Activated gamma-delta T cell treated with Interleukin-2 at 50 U/mL for 16 hours (primary cell): ENCODE data around the gene GNMT.
"Not testable (repeated sequence)": the region's sequence is repeated elsewhere in the genome, so short reads cannot be mapped to it uniquely, and the experiment has no call there.

Experiments
- DNase-seq: peaks from one replicate; pipeline ENCODE4 v3.0.0-alpha.2; 2020

Gene GNMT

GRCh38 chr6:42978839-42979522 lies 18.4 kb downstream of the GNMT start, which contains the start of gene PEX6:
PEX6 (minus strand) TSS chr6:42979181; CDS start chr6:42979150, 31 bp downstream.
- DNase-seq, result peak; percentile 95

- DNase-seq, result peak; percentile 12
Measured at GRCh38 chr6:42979523-42980177, 19.1 kb downstream of the GNMT start.

- DNase-seq, result no peak
Measured at GRCh38 chr6:42981836-42982235, 21.3 kb downstream of the GNMT start.

DNA sequence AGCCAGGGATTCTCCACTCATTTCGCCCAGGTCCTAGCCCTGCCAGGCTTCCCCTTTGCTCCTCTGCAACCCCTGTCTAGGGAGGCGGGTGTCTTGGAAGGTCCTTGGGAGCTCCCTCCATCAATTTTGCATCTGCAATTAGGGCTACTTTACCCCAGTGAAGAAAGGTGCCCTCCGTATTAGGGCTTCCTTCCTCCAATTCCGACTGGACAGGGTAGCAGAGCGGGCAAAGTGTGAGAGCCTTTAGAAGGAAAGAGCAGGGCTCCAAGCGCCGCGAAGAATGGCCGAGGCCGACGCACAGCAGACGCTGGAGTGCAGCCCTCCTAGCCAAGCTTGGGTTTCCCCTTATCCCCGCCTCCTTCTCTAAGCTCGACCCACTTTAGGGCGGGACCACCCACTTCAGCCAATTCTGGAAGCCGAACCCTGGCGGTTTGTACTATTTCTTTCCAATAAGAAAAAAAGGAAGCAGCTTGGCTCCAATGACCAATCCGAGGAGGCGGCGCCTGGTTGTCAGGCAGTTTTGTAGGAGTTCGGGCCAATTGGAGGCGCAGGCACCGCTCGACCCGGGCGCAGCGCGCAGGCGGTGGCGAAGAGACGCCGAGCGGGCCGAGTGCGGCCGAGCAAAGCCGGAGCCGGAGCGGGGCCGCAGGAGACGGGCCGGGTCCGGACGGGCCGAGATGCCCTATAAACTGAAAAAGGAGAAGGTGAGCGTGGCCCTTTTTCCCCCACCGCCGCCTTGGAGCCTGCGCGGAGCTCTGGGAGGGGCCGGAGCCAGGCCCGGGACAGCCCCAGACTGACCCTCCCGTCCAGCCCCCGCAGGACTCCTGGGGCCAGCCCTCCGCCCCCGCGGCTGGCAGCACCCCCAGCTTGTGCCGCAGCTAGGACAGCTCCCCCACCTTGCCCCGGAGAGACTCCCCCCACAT lies 23.7 kb downstream of the GNMT start, which contains the start of gene PPP2R5D:
TSS of gene PPP2R5D (plus strand) at position 570 of the 923 bp plus-strand sequence. CDS start at position 678, 108 bp downstream.
- peak; percentile 97 for DNase-seq

DNA sequence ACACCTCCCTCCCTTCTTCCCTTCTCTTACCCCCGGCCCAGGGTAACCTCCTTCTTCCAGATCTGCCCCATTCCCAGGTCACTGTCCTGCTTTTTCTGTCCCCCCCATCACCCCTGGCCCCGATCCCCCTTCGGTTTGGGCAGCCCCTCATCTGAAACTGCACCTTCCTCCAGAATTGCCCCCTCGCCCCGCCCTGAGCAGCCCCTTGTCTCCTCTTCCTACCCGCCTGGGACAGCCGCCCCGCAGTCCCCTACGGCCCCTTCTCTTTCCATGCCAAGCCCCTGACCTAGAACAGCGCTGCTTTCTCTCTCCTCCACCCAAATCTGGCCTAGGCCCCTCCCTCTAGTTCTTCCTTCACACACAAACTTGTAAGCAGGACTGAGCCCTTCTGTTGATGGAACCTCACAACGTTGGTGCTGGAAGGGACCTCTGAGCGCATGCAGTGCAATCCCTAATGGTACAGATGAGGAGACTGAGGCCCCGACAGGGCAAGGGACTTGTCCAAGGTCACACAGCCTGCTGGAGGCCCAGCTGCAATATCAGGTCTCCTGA lies 24.4 kb downstream of the GNMT start:
- DNase-seq, result no peak

GRCh38 chr6:42987533-42988451 lies 27.2 kb downstream of the GNMT start:
- no peak for DNase-seq

DNA sequence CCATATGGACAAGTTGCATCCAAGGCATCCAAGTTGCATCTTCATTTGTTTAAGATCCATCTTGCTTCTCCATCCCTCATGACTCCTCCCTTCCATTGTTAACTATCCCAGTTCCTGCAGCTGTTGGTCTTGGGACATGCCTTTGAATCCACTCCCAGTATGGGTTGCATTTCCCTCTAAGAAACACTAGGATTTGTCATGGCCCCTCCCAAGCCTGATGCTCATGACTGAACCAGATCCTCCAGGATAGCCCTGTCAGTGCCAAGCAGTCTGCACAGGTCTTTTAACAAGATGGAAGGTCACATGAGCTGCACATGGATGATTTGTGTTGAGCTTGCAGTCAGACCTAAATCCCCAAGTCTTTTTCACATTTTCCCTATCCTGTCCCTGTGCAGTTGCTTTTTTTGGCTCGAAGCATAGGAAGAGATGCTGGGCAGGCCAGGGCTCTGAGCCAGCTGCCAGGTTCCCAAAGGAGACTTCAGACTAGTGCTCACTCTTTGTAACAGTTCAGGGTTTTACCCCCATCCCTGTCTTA lies 28.0 kb downstream of the GNMT start:
- no peak for DNase-seq

DNA sequence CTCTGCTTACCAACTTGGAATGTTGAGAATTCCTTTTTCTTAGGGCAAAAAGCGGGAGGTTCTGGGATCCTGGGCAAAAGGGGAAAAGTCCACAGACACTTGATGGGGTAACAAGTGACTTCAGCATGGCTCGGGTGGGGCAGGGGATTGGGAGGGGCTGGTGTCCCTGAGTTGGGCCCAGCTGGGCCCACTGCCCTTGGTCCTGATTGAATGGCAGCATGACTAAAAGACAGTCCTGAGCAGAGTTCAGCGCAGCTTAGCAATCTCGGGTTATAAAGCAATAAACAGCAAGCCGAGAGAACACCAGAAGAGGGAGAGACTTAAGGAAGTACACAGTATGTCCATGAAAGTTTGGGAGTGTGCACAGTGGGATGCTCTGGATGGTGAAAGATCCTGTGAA lies 29.4 kb downstream of the GNMT start:
- DNase-seq, result no peak

DNA sequence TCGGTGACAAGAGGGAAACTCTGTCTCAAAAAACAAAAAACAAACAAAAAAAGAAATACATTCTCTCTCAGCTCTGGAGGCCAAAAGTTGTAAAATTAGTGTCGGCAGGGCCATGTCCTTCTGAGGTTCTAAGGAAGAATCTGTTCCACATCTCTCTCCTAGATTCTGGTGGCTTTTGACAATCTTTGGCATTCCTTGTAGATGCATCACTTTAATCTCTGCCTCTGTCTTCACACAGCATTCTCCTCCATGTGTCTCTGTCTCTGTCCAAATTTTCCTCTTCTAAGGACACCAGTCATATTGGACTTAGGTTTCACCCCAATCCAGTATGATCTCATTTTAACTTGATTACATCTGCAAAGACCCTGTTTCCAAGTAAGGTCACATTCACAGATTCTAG lies 32.9 kb downstream of the GNMT start:
- DNase-seq, result no peak

DNA sequence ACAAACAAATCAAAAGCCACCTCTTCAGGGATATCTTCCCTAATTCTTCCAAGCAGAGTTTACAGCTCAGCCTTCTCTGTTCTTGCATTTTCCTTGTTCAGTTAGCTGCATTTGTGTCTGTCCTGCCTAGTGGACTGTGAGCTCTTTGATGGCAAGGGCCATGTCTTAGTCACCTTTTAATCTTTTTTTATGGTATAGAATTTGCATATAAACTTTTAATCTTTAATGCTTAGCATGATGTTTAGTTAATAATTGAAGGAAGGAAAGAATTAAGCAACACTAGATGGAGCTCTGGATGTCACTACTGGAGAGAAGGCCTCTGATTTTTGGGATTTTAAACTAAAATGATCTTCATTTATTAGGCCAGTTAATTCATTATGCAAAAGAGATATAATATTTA lies 36.0 kb downstream of the GNMT start:
- DNase-seq, result no peak

- not testable (repeated sequence) for DNase-seq
Measured at GRCh38 chr6:42998205-42998604, 37.7 kb downstream of the GNMT start.

DNA sequence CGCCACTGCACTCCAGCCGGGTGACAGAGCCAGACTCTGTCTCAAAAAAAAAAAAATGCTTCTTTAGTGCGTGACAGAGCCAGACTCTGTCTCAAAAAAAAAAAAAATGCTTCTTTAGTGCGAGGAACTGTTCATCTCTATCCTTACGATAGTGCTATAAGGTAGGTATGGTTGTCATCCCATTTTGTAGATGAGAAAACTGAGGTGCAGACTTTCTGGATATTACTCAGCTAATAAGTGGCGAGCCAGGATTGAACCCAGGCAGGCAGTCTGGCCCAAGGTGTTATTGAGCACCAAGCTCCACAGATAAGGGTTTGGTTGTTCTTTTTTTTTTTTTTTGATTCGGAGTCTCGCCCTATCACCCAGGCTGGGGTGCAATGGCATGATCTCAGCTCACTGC lies 41.3 kb downstream of the GNMT start:
- no peak for DNase-seq

DNA sequence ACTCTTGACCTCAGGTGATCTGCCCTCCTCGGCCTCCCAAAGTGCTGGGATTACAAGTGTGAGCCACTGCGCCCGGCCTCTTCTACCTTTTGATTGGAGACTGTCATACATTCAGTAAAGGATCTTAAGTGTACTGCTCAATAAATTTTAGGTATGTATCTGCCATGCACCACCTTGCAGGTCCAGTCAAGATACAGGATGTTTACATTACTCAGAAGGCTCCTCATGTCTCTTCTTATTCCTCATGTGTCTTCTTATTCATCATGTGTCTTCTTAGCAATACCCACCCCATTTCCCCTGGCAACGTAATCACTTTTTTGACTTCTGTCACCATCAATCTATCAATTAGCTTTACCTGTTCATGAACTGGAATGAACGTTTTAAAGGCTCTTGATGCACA lies 45.3 kb downstream of the GNMT start:
- no peak for DNase-seq

DNA sequence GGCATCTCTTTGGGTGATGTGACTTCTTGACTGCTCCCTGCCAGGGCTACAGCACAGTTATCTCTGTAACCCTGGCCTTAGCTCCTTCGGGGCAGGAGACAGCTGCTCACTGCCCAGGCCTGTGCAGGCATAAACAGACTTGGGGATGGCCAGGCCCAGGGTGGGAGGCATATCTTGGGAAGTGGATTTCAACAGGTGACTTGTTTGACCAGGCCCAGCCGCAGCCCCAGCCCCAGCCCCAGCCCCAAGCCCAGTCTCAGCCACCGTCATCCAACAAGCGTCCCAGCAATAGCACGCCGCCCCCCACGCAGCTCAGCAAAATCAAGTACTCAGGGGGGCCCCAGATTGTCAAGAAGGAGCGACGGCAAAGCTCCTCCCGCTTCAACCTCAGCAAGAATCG lies 45.7 kb downstream of the GNMT start:
- no peak for DNase-seq

- no peak for DNase-seq
Measured at GRCh38 chr6:43007126-43007525, 46.6 kb downstream of the GNMT start.

- DNase-seq, result no peak
Measured at GRCh38 chr6:43009124-43009523, 48.6 kb downstream of the GNMT start.

- DNase-seq, result no peak
Measured at GRCh38 chr6:43011207-43011606, 50.7 kb downstream of the GNMT start.

GRCh38 chr6:43012364-43012763 lies 51.8 kb downstream of the GNMT start:
- no peak for DNase-seq

- DNase-seq, result no peak
Measured at GRCh38 chr6:43013097-43013842, 52.7 kb downstream of the GNMT start.
